Astrocyte of the spinal cord (primary cell): ENCODE data around the gene ABCF2.

Source experiments
- DNase-seq: peaks from one replicate; pipeline ENCODE4 v3.0.0; 2011; ENCODE audit warnings: low read depth, low spot score
- H3K4me3 ChIP-seq: 2 replicates; pipeline ENCODE4 v1.5.1; 2011; ENCODE audit warnings: low read depth, mild to moderate bottlenecking, low read length, moderate library complexity
- CTCF ChIP-seq: IDR thresholded peaks from 2 replicates; pipeline ENCODE4 v1.5.1; 2012; ENCODE audit warnings: low read depth, mild to moderate bottlenecking, low read length, inconsistent platforms
- in situ Hi-C: cut with HindIII; loops from 2 replicates; pipeline ENCODE4 v1.10.0; 2017; ENCODE audit warnings: low sequenced_read_pairs

ABCF2 gene

GRCh38 chr7:151168787-151169162, 58.2 kb downstream of the ABCF2 start:
- no peak for DNase-seq
- no peak for TF ChIP-seq CTCF
- in situ Hi-C loops, result no loop called here
- H3K4me3 ChIP-seq, result no peak overlapping the region

DNA sequence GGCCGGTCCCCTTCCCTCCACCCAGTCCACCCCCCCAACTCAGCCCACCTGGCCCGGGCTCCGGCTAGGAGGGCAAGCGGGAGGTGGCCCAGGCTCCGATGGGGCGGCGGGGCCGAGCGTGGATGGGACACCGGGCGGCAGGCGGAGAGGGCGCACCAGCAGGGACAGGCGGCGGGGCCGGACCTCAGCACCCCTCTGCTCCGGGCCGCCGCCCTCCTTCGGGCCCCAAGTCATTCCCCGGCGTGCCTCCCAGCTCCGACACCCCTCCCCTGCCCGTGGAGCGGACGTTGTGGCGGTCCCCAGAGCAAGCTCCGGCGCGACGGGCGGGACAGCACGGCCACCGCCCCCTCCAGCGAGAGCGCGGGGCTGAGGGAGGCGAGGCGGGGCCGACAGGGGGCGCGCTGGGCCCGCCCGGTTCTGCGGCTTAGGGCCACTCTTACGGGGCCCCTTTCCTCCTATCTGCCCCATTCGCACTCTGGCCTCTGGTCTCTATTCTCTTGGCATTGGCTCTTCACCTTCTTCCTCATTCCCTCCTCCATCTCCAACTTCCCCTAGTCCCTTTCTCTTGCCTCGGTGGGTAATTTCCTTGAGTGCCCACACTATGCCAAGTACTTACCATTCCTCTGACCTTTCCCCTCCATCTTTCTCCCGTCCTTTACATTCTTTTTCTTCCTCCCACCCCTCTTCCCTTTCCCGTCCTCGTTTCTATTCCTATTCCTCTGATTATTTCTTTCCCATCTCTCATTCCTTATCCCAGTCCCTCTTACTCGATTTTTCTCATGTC, 58.8 kb downstream of the ABCF2 start:
- no peak overlapping the region for H3K4me3 ChIP-seq
- TF ChIP-seq CTCF, result peak; percentile 66
- DNase-seq, result no peak

GRCh38 chr7:151167197-151167961, 59.6 kb downstream of the ABCF2 start, which contains the start of gene GBX1:
TSS of gene GBX1 (minus strand) at chr7:151167694. CDS start at chr7:151167548, 146 bp downstream.
- DNase-seq, result no peak
- TF ChIP-seq CTCF, result no peak
- H3K4me3 ChIP-seq, result no peak within 1 kb of the TSS
- in situ Hi-C loops, result no loop called here

More for the DNA sequence above, 58.8 kb downstream of the ABCF2 start:
- in situ Hi-C loops, result no loop called here

DNA sequence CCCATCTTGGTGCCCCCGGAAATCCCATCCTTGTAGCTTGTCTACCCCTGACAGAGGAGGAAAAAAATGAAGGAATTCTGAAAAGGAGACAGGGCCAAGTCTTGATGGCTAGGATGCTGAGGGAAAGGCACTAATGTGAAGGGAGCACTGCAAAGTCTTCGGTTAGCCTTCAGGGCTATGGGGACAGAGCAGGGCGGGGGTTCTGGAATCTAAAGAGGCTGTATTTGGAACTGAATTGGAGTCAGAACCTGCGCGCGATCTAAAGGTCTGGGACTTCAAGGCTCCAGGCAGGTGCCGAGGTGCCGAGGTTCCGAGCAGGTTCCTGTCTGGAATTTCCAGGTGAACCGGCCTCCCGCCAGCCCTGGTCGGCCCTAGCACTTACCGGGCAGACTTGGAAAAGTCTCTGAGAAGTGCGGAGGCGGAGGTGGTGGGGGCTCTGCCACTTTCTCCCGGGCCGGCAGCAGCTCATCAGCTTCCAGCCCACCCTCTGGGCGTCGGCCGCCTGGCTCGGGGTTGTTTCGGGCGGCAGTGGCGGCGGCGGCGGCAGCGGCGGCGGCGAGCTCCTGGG, 60.3 kb downstream of the ABCF2 start:
- in situ Hi-C loops, result no loop called here

More for the DNA sequence above, 60.3 kb downstream of the ABCF2 start:
- no peak for DNase-seq
- no peak overlapping the region for H3K4me3 ChIP-seq
- no peak for TF ChIP-seq CTCF
